HG03469 (cell line): Measurements from ENCODE around the gene PMEPA1.

Source experiments
- ATAC-seq: cut with Tn5 transposase; IDR thresholded peaks from one replicate; pipeline ENCODE4 v1.9.1; 2021; ENCODE audit warnings: mild to moderate bottlenecking, moderate library complexity, moderate number of reproducible peaks; ENCODE audit not compliant: unreplicated experiment

The PMEPA1 gene

GRCh38 chr20:57737349-57737748, 27.5 kb upstream of the PMEPA1 start:
- no peak for ATAC-seq

- no peak for ATAC-seq
Observed at GRCh38 chr20:57736738-57737347, 27.0 kb upstream of the PMEPA1 start.

- ATAC-seq, result no peak
Observed at GRCh38 chr20:57735831-57736737, 26.3 kb upstream of the PMEPA1 start.

- ATAC-seq, result no peak
Observed at GRCh38 chr20:57734754-57735153, 24.9 kb upstream of the PMEPA1 start.

- ATAC-seq, result no peak
Observed at GRCh38 chr20:57732226-57732625, 22.4 kb upstream of the PMEPA1 start.

- ATAC-seq, result no peak
Observed at GRCh38 chr20:57728762-57729161, 18.9 kb upstream of the PMEPA1 start.

- no peak for ATAC-seq
Observed at GRCh38 chr20:57727863-57728262, 18.0 kb upstream of the PMEPA1 start.

GRCh38 chr20:57725636-57726035, 15.8 kb upstream of the PMEPA1 start:
- no peak for ATAC-seq

- ATAC-seq, result no peak
Observed at GRCh38 chr20:57724610-57725405, 15.0 kb upstream of the PMEPA1 start.

GRCh38 chr20:57723816-57724215, 14.0 kb upstream of the PMEPA1 start:
- ATAC-seq, result no peak

GRCh38 chr20:57719951-57720350, 10.1 kb upstream of the PMEPA1 start:
- no peak for ATAC-seq

GRCh38 chr20:57718490-57719009, 8.7 kb upstream of the PMEPA1 start:
- ATAC-seq, result peak; percentile 88

- no peak for ATAC-seq
Observed at GRCh38 chr20:57717797-57718196, 8.0 kb upstream of the PMEPA1 start.

- ATAC-seq, result no peak
Observed at GRCh38 chr20:57716901-57717300, 7.1 kb upstream of the PMEPA1 start.

GRCh38 chr20:57716202-57716601, 6.4 kb upstream of the PMEPA1 start:
- no peak for ATAC-seq

GRCh38 chr20:57715268-57715904, 5.6 kb upstream of the PMEPA1 start:
- no peak for ATAC-seq

GRCh38 chr20:57714409-57715267, 4.8 kb upstream of the PMEPA1 start:
- ATAC-seq, result no peak

GRCh38 chr20:57713951-57714350, 4.1 kb upstream of the PMEPA1 start:
- no peak for ATAC-seq

- no peak for ATAC-seq
Observed at GRCh38 chr20:57713505-57713903, 3.7 kb upstream of the PMEPA1 start.
